Measurements from ENCODE around the gene CCDC82.
A peak's percentile ranks its signal among the peaks of the same experiment; 100 is the strongest.

Gene CCDC82

DNA sequence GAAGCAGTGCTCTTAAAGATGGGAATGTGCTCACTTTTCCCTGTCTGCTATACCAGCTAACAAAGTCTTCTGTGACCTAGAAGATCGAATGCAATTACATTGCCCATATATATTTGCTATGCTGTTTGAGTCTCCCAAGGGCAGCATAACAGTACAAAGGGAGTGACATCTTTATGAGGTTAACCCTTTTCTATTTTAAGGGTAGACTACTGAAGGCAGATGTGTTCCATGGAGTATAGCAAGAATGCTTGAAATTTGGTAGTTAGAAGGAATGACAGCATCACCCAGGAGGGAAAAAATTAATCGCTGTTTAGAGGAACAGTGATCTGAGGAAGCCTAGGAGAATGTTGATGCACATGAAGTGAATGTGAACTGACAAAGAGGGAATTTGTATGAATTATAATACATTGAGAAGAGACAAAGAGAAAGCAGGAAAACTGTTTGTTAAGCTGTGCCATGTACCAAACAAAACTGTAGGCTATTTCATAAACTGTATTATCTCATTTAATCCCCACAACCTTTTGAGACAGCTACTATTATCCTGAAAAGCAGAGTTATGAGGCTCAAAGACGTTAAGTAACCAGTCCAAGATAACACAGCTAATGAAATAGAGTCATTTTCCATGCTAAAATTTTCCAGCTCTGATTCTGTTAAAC, 59.7 kb downstream of the CCDC82 start:
- DNase-seq (ENCODE audit: low spot score) = no peak
- FAIRE-seq = no peak

GRCh38 chr11:96329419-96329818, 60.3 kb downstream of the CCDC82 start:
- FAIRE-seq (no peak), DNase-seq (ENCODE audit: low spot score) (no peak)

DNA sequence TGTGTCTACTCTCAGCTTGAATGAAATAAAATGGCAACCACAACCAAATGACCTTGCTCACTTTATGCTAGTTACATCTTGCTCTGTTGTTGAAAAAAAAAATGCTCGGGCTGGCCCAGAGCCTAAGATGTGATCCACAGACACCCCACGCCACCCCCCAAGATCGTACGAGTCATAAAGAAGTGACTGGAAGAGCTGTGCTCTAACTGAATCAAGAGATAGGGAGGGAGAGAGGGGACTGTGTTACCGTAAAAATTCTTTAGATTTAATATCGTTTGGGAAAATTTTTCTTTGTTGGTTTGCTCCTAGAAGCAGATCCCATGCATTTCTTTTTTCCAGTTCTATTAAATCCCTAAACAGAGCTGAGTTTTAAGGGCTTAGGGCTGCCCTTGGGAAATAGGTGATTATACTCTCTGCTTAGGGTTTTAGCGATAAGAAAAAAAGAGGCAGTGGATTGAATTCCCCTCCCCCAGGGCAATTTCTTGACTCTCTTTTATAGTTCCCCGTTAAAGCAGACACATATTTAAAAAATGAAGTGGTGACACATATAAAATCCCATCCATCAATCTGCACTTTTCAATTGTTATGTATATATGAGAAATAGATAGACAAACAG, 61.2 kb downstream of the CCDC82 start:
- no peak for DNase-seq (ENCODE audit: low spot score)
- no peak for FAIRE-seq

GRCh38 chr11:96326959-96327358, 62.8 kb downstream of the CCDC82 start:
- DNase-seq (ENCODE audit: low spot score) (no peak), FAIRE-seq (no peak)

GRCh38 chr11:96324912-96325311, 64.8 kb downstream of the CCDC82 start:
- FAIRE-seq (no peak), DNase-seq (ENCODE audit: low spot score) (peak; percentile 51)

GRCh38 chr11:96323642-96323985, 66.1 kb downstream of the CCDC82 start:
- DNase-seq (ENCODE audit: low spot score) (no peak), FAIRE-seq (no peak)

DNA sequence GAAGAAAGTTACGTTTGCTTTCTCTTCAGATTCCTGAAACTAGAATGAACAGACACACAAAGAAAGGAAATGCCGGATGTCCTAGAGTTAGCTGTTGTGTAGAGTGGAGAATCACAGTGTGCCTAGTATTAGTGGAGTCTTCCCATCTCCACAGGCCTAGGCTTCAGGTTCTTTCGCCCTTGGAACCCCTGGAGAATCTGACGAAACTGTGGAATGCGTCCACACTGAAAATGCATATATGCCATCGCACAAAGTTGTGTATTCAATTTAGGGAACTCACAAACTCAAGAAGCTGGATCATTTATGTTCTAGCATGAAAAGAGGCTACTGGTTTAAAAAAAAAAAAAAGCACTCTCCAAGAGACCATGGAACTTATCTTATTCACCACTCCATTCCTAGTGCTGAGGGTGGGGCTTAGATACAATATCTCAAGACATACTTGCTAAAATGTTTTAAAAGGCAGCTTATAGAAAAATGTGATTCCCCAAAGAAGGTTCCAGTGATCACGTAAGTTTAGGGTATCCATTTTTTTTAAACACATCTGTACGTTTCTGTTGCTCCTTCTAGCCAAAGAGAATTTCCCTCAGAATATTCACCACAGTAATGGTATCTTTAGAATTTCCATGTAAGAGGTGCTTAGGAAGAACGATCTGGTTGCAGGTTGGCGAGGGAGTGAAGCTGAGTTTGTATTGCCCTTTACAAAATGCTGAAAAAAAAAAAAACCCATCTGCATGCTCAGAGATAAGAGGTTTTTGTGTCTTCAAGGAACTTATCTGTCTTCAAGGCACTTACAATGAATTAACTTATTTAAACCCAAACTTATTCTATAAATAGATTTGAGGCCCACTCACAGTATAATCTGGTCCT, 66.7 kb downstream of the CCDC82 start:
- no peak for DNase-seq (ENCODE audit: low spot score)
- no peak for FAIRE-seq

DNA sequence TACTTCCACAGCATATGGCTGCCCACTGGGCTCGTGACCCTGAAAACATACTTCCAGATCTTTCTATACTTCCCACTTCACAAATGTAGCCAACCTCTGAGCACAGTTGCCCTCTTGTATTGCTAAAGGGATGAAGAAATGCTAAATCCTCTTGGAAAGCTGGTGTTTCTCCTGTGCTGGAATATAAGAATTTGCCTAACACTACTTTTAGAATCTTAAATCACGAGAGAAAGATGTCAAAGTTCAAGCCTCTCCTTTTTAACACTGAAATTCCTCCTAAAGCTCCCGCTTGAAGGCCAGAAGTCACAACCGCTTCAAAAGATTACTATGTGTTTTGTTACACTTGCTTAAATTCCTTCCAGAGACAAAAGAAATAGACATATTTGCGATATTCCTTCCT, 68.6 kb downstream of the CCDC82 start:
- FAIRE-seq = no peak
- no peak for DNase-seq (ENCODE audit: low spot score)

GRCh38 chr11:96319898-96320656, 69.6 kb downstream of the CCDC82 start:
- FAIRE-seq (no peak), DNase-seq (ENCODE audit: low spot score) (no peak)

- DNase-seq (ENCODE audit: low spot score) (no peak), FAIRE-seq (no peak)
Observed at GRCh38 chr11:96318850-96319249, 70.9 kb downstream of the CCDC82 start.

- FAIRE-seq (no peak), DNase-seq (ENCODE audit: low spot score) (no peak)
Observed at GRCh38 chr11:96318399-96318798, 71.3 kb downstream of the CCDC82 start.

DNA sequence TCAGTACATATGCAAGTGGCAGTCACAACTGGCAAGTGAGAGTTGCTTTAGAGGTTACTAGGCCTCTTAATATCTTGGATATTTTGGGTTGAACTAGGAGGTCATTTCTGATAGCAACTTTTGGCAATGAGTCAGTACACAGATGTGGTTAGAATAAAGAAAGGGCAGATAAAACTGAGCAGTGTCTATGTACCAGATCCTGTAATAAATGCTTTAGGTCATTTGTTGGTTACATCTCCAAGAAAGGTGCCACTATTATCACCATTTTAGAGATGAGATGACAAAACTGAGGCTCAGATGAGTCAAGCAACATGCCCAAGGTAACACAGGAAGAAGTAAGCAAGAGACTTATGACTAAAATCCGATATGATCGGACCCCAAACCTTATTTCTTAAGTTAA, 71.7 kb downstream of the CCDC82 start:
- DNase-seq (ENCODE audit: low spot score) (no peak), FAIRE-seq (no peak)

DNA sequence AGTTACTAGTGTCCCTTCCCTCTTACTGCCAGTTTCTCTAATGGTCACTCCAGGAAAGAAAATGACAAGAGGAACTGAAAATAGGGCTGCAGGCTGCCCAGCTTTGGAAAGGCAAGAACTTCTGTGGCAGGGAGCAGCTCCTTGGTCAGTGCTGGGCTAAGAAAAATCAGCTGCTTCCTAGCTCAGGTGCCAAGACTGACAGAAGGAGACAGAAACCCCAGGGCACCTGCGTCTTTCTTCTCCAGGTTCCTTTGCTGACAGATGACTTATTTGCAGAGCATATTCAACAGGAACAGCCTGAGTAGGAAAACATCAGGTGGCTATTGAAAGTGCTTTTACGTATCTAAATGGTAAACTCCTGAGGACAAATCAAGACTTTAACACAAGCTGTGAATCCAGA, 72.1 kb downstream of the CCDC82 start:
- no peak for DNase-seq (ENCODE audit: low spot score)
- no peak for FAIRE-seq

DNA sequence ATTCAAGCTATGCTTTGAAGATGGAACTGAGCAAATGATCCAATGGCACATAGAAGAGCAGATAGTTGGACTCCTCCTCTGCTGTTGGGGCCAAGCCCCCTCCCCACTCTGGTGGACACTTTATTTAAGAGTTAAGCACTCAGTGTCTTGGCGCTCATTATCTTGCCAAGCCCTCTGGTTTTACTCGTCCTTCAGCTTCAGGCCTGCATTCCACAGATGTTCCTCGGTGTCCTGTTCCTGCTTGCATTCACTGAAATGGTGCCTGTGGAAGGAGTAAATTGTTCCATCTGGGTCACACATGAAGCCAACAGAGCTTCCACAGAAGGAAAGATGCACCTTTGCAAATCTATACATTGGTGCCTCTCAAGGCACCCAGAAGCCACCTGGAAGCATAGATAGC, 72.8 kb downstream of the CCDC82 start:
- DNase-seq (ENCODE audit: low spot score) = no peak
- FAIRE-seq = no peak

DNA sequence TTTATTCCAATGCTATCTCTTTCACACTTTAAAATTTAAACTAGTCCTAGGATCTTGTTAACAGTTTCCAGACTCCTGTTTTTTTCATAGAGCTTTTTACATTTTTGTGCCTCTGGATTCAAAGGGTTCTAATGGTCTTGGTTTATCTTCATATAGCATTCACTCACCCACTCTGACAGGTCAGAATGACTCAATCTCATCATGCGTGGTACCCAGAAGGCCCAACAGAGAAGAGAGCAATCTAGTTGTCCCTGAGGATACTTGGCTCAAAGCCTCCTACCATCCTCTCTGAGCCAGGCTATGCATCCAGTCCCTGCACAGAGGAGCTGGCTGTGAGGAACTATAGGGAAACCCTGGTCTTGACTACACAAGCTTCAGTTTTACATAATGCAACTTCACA, 74.2 kb downstream of the CCDC82 start:
- FAIRE-seq (no peak), DNase-seq (ENCODE audit: low spot score) (no peak)

DNA sequence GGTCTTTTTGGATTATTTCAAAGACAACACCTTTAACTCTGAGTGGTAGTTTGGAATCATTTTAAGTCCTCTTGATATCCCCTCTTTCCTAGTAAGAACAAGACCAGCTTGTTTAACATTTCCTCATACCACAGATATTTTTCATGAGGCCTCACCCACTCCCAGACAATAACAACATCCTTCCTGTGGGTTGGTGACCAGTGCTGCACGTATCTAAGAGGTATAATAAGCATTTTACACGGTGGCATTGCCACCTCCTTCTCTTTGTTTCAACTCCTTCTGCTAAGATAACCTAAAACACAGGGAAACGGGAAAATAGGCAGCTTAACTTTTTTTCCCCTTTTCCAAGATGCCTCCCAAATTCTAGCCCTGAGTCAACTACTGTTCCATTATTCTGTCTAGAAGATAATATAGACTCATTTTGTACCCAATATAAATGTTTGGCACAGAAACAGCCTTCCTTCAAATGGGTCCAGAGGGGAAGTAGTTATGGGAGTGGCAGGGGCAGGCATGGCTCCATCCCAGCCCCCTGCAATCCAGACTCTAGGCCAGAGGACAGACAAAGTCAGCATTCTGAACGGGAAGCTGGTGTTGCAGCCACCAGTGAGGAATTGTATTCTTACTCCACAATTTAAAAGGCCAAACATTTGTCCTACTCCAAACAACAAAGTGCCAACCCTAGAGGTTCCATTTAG, 75.2 kb downstream of the CCDC82 start:
- DNase-seq (ENCODE audit: low spot score) = peak; percentile 56
- no peak for FAIRE-seq

DNA sequence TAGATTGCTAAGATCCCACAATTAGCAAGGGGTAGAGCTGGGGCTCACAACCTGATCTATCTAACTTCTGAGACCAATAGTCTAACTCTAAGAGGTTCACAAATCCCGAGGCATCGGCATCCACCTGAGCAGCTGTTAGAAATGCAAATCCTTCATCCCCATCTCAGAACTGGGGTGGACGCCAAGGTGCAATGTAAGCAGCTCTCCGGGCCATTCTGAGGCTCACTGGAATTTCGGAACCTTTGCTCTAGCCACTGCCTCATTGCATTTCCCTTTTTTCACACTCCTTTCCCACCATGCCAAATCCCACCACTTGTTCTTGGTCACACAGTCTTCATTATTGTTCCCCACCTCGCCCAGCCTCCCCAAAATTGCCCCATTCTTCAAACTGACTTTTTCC, 76.5 kb downstream of the CCDC82 start:
- FAIRE-seq = no peak
- no peak for DNase-seq (ENCODE audit: low spot score)

DNA sequence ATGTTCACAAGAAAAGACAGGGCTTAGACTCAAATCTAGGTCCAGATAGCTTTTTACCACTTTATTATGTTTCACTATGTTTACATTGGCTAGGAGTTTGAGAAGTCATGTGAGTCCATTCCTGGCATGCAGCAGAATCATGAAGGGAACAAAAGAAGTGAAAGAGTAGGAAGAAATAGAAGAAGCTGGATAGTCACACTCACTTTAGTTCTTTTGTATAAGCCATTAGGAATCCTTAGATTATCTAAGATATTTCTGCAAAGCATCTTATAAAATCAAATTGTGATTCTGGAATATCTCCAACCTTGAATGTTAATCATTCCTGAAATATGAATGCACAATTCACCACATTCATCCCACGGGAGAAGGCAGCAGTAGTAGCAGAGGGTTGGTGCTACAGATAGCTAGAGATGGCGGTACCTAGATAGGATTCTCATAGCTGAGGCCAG, 78.6 kb downstream of the CCDC82 start:
- FAIRE-seq (no peak), DNase-seq (ENCODE audit: low spot score) (no peak)

DNA sequence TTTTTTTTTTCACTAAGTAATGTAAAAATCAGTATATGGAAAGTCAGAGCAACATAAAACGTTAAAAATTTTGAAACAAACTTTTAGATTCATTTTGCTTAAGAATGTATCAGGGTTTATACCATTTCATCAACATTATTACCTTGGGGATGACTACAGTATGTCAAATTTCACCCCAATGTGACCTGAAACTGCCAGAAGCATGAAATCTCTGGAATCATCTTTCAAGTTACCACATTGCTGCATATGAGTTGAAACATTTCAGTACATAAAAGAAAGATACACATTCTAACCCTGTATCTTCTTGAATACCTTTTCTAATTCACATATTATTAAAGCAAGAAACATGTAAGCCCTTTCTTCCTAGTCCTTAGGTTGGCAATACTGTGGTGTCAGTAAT, 79.5 kb downstream of the CCDC82 start:
- FAIRE-seq (no peak), DNase-seq (ENCODE audit: low spot score) (no peak)

GRCh38 chr11:96309643-96310017, 80.1 kb downstream of the CCDC82 start:
- DNase-seq (ENCODE audit: low spot score) (no peak), FAIRE-seq (no peak)

- DNase-seq (ENCODE audit: low spot score) (no peak), FAIRE-seq (no peak)
Observed at GRCh38 chr11:96309016-96309642, 80.6 kb downstream of the CCDC82 start.
